ENCODE data around the gene LRRFIP2. TPM values are rescaled to one million over a fixed set of nuclear protein-coding genes. Genes with fewer than 3 reads are reported as not detected.

The LRRFIP2 gene
- total and polyA plus RNA-seq, 2 donors (not counting 1 experiment from before 2014, with no cell fraction given) = 83.7 to 149 TPM

GRCh38 chr3:37144806-37145205 is 29.6 kb downstream of the LRRFIP2 start:
- no peaks in the 10 kb centered on the region for H3K4me1 ChIP-seq (ENCODE audit: control insufficient read depth, extremely low read depth, insufficient read depth, low read length)
- peaks cover 12% of the 10 kb centered on the region for H3K36me3 ChIP-seq (ENCODE audit: control insufficient read depth, insufficient read depth, low read length)
- DNase-seq (ENCODE audit: low read depth in 2 of 2) = no peak
- H3K27me3 ChIP-seq (ENCODE audit: control insufficient read depth, insufficient read depth, low read length) = no peaks in the 10 kb centered on the region
- H3K79me2 ChIP-seq (ENCODE audit: control insufficient read depth, insufficient read depth, low read length) = peaks cover 50% of the 10 kb centered on the region
- no peak for TF ChIP-seq CTCF (conservative IDR thresholded peaks at IDR 0.05 in 1 of 2, IDR thresholded peaks at IDR 0.05 in 1 of 2; ENCODE audit: low read depth in 1 of 2, low read length in 2 of 2)
- TF ChIP-seq EZH2 (IDR thresholded peaks at IDR 0.05; ENCODE audit: low read length, missing control alignments) = no peak
- no peak overlapping the region for H3K9ac ChIP-seq (ENCODE audit: insufficient read depth, low read length)
- no peak overlapping the region for H3K27ac ChIP-seq (ENCODE audit: insufficient read depth, low read length)
- H2AFZ ChIP-seq (ENCODE audit: low read length) = no peak overlapping the region
- no peak overlapping the region for H3K4me3 ChIP-seq (replicated peaks in 1 of 4; ENCODE audit: control extremely low read depth in 1 of 4, insufficient read depth in 1 of 4, low read depth in 3 of 4, low read length in 4 of 4)
- H3K9me3 ChIP-seq (ENCODE audit: control insufficient read depth, insufficient read depth, low read depth, low read length) = no peaks in the 10 kb centered on the region
- no peak overlapping the region for H3K4me2 ChIP-seq (ENCODE audit: extremely low read depth, insufficient read depth, low read length)
- H4K20me1 ChIP-seq (ENCODE audit: control insufficient read depth, extremely low read depth, insufficient read depth, low read length) = no peaks in the 10 kb centered on the region

GRCh38 chr3:37143821-37144220 is 30.6 kb downstream of the LRRFIP2 start:
- Histone ChIP-seq H4K20me1 (ENCODE audit: control insufficient read depth, extremely low read depth, insufficient read depth, low read length) (no peaks in the 10 kb centered on the region), H3K9me3 (ENCODE audit: control insufficient read depth, insufficient read depth, low read depth, low read length) (no peaks in the 10 kb centered on the region), H3K4me3 (replicated peaks in 1 of 4; ENCODE audit: control extremely low read depth in 1 of 4, insufficient read depth in 1 of 4, low read depth in 3 of 4, low read length in 4 of 4) (no peak overlapping the region), H3K36me3 (ENCODE audit: control insufficient read depth, insufficient read depth, low read length) (peaks cover 12% of the 10 kb centered on the region), H2AFZ (ENCODE audit: low read length) (no peak overlapping the region), H3K4me1 (ENCODE audit: control insufficient read depth, extremely low read depth, insufficient read depth, low read length) (peaks cover under 1% of the 10 kb centered on the region), H3K4me2 (ENCODE audit: extremely low read depth, insufficient read depth, low read length) (no peak overlapping the region), H3K27ac (ENCODE audit: insufficient read depth, low read length) (no peak overlapping the region), H3K79me2 (ENCODE audit: control insufficient read depth, insufficient read depth, low read length) (peaks cover 52% of the 10 kb centered on the region), H3K27me3 (ENCODE audit: control insufficient read depth, insufficient read depth, low read length) (no peaks in the 10 kb centered on the region), H3K9ac (ENCODE audit: insufficient read depth, low read length) (no peak overlapping the region)
- DNase-seq (ENCODE audit: low read depth in 2 of 2) = no peak
- TF ChIP-seq CTCF (conservative IDR thresholded peaks at IDR 0.05 in 1 of 2, IDR thresholded peaks at IDR 0.05 in 1 of 2; ENCODE audit: low read depth in 1 of 2, low read length in 2 of 2) (no peak), EZH2 (IDR thresholded peaks at IDR 0.05; ENCODE audit: low read length, missing control alignments) (no peak)

- no peaks in the 10 kb centered on the region for H3K9me3 ChIP-seq (ENCODE audit: control insufficient read depth, insufficient read depth, low read depth, low read length)
- peaks cover 12% of the 10 kb centered on the region for H3K36me3 ChIP-seq (ENCODE audit: control insufficient read depth, insufficient read depth, low read length)
- no peak overlapping the region for H2AFZ ChIP-seq (ENCODE audit: low read length)
- no peak overlapping the region for H3K27ac ChIP-seq (ENCODE audit: insufficient read depth, low read length)
- H3K4me3 ChIP-seq (replicated peaks in 1 of 4; ENCODE audit: control extremely low read depth in 1 of 4, insufficient read depth in 1 of 4, low read depth in 3 of 4, low read length in 4 of 4) = no peak overlapping the region
- H3K79me2 ChIP-seq (ENCODE audit: control insufficient read depth, insufficient read depth, low read length) = peaks cover 57% of the 10 kb centered on the region
- TF ChIP-seq EZH2 (IDR thresholded peaks at IDR 0.05; ENCODE audit: low read length, missing control alignments) (no peak), CTCF (conservative IDR thresholded peaks at IDR 0.05 in 1 of 2, IDR thresholded peaks at IDR 0.05 in 1 of 2; ENCODE audit: low read depth in 1 of 2, low read length in 2 of 2) (no peak)
- no peaks in the 10 kb centered on the region for H3K27me3 ChIP-seq (ENCODE audit: control insufficient read depth, insufficient read depth, low read length)
- DNase-seq (ENCODE audit: low read depth in 2 of 2) = no peak
- no peak overlapping the region for H3K4me2 ChIP-seq (ENCODE audit: extremely low read depth, insufficient read depth, low read length)
- H3K9ac ChIP-seq (ENCODE audit: insufficient read depth, low read length) = no peak overlapping the region
- peaks cover 8% of the 10 kb centered on the region for H3K4me1 ChIP-seq (ENCODE audit: control insufficient read depth, extremely low read depth, insufficient read depth, low read length)
- H4K20me1 ChIP-seq (ENCODE audit: control insufficient read depth, extremely low read depth, insufficient read depth, low read length) = no peaks in the 10 kb centered on the region
Observed at GRCh38 chr3:37141676-37142075, 32.7 kb downstream of the LRRFIP2 start.

Measured in fibroblast of lung (primary cell).